ENCODE measurements around the gene IGF2BP2.

DNA sequence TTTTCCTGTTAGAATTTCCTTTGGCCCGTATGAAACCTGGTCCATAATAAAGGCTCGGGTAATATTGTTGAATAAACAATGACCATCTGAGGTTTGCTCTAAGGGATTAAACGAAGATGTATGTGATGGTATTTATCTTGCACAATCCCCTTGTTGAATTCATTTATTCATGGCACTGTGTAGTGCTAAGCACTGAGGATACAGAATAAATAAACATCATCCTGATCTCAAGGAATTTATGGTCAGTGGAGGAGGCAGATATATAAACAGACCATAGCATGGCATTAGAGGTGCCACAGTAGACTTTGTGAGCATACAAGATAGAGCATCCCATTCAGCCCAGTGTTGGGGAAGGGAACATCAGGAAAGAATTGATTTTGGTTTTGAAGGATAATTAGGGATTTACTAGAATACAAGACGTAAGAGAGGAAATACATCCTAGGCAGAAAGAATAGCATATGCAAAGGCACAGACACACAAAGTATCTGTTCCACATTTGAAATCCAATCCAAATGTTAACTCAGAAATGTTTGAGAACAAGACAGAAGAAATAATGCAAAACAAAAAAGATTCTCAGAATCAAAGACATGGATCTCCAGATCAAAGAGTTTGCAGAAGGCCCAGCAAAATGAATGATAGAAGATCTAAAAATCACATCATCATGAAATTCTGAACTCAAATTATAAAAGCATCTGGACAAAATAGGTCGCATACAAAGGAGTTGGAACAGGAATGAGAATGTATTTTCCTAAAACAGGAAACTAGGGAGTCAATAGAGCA lies 5.4 kb upstream of the IGF2BP2 start:
- TF ChIP-seq, protein P1, sequence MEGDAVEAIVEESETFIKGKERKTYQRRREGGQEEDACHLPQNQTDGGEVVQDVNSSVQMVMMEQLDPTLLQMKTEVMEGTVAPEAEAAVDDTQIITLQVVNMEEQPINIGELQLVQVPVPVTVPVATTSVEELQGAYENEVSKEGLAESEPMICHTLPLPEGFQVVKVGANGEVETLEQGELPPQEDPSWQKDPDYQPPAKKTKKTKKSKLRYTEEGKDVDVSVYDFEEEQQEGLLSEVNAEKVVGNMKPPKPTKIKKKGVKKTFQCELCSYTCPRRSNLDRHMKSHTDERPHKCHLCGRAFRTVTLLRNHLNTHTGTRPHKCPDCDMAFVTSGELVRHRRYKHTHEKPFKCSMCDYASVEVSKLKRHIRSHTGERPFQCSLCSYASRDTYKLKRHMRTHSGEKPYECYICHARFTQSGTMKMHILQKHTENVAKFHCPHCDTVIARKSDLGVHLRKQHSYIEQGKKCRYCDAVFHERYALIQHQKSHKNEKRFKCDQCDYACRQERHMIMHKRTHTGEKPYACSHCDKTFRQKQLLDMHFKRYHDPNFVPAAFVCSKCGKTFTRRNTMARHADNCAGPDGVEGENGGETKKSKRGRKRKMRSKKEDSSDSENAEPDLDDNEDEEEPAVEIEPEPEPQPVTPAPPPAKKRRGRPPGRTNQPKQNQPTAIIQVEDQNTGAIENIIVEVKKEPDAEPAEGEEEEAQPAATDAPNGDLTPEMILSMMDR (IDR thresholded peaks at IDR 0.05 in 8 of 11, conservative IDR thresholded peaks at IDR 0.05 in 3 of 11): no peak
- TF ChIP-seq POLR2A (IDR thresholded peaks at IDR 0.05) (no peak), POLR2AphosphoS5 (IDR thresholded peaks at IDR 0.05) (no peak)
